ENCODE results near the gene OLFM1. TPM values are rescaled to one million over a fixed set of nuclear protein-coding genes. Genes with fewer than 3 reads are reported as not detected.
A peak's percentile ranks its signal among the peaks of the same experiment; 100 is the strongest.

The OLFM1 gene
- total and polyA plus RNA-seq, 7 donors: 4.8 to 23.1 (median 11.2) TPM

GRCh38 chr9:135078361-135078821, 9.1 kb upstream of the OLFM1 start:
- DNase-seq (no peak), ATAC-seq (no peak)
- H3K9me3 ChIP-seq: no peaks in the 10 kb centered on the region
- intact Hi-C loops (cut with DNase I): no loop called here
- TF ChIP-seq, protein P1, sequence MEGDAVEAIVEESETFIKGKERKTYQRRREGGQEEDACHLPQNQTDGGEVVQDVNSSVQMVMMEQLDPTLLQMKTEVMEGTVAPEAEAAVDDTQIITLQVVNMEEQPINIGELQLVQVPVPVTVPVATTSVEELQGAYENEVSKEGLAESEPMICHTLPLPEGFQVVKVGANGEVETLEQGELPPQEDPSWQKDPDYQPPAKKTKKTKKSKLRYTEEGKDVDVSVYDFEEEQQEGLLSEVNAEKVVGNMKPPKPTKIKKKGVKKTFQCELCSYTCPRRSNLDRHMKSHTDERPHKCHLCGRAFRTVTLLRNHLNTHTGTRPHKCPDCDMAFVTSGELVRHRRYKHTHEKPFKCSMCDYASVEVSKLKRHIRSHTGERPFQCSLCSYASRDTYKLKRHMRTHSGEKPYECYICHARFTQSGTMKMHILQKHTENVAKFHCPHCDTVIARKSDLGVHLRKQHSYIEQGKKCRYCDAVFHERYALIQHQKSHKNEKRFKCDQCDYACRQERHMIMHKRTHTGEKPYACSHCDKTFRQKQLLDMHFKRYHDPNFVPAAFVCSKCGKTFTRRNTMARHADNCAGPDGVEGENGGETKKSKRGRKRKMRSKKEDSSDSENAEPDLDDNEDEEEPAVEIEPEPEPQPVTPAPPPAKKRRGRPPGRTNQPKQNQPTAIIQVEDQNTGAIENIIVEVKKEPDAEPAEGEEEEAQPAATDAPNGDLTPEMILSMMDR (IDR thresholded peaks at IDR 0.05): no peak
- H3K27ac ChIP-seq: no peak overlapping the region
- 69 to 75% (median 73%) methylated on average over 11 of the region's 11 CpGs for WGBS, 3 donors
- no peak overlapping the region for H3K4me3 ChIP-seq
- H3K4me1 ChIP-seq: no peaks in the 10 kb centered on the region
- peaks cover 0 to 50% (median 0%) of the 10 kb centered on the region in 3 donors for H3K27me3 ChIP-seq (ENCODE audit: insufficient read depth in 3 of 3, low read length in 2 of 3)
- no peaks in the 10 kb centered on the region for H3K36me3 ChIP-seq (ENCODE audit: insufficient read depth in 1 of 2, low read depth in 1 of 2)

GRCh38 chr9:135079018-135079417, 8.4 kb upstream of the OLFM1 start:
- TF ChIP-seq, protein P1 (IDR thresholded peaks at IDR 0.05): no peak
- no peak for ATAC-seq
- H3K27ac ChIP-seq: no peak overlapping the region
- H3K36me3 ChIP-seq (ENCODE audit: insufficient read depth in 1 of 2, low read depth in 1 of 2): no peaks in the 10 kb centered on the region
- H3K27me3 ChIP-seq (ENCODE audit: insufficient read depth in 3 of 3, low read length in 2 of 3): peaks cover 0 to 47% (median 0%) of the 10 kb centered on the region in 3 donors
- no peak overlapping the region for H3K4me3 ChIP-seq
- intact Hi-C loops (cut with DNase I): no loop called here
- no peaks in the 10 kb centered on the region for H3K9me3 ChIP-seq
- DNase-seq: no peak
- 79 to 86% (median 81%) methylated on average over 7 of the region's 7 CpGs for WGBS, 3 donors
- no peaks in the 10 kb centered on the region for H3K4me1 ChIP-seq

DNA sequence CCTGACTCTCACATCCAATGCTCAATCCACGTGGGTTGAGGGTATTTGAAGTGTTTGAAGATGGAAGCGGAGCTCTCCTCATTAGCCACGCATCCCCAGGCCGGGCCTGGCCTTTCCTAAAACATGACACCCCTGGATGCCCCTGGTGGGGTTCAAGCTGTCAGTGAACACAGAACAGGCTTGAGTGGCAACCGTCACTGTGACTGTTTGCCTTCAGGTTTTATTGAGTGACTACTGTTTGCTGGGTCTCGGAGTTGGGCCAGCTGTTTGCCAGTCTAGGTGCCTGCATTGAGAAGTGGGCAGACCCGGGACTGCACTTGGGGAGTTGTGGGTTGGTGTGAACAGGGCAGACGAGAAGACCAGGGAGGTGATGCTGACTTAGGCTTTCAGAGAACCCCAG, 7.8 kb upstream of the OLFM1 start:
- no peak for DNase-seq
- peaks cover 0 to 41% (median 0%) of the 10 kb centered on the region in 3 donors for H3K27me3 ChIP-seq (ENCODE audit: insufficient read depth in 3 of 3, low read length in 2 of 3)
- intact Hi-C loops (cut with DNase I): no loop called here
- no peak overlapping the region for H3K27ac ChIP-seq
- no peaks in the 10 kb centered on the region for H3K9me3 ChIP-seq
- TF ChIP-seq, protein P1 (IDR thresholded peaks at IDR 0.05): no peak
- no peaks in the 10 kb centered on the region for H3K4me1 ChIP-seq
- H3K4me3 ChIP-seq: no peak overlapping the region
- 83 to 84% (median 84%) methylated on average over 8 of the region's 8 CpGs for WGBS, 3 donors
- ATAC-seq: no peak
- H3K36me3 ChIP-seq (ENCODE audit: insufficient read depth in 1 of 2, low read depth in 1 of 2): no peaks in the 10 kb centered on the region

GRCh38 chr9:135080286-135081263, 6.9 kb upstream of the OLFM1 start:
- H3K9me3 ChIP-seq: no peaks in the 10 kb centered on the region
- 44 to 59% (median 45%) methylated on average over 26 of the region's 26 CpGs for WGBS, 3 donors
- H3K36me3 ChIP-seq (ENCODE audit: insufficient read depth in 1 of 2, low read depth in 1 of 2): no peaks in the 10 kb centered on the region
- intact Hi-C loops (cut with DNase I): no loop called here
- DNase-seq: no peak
- no peak overlapping the region for H3K27ac ChIP-seq
- no peaks in the 10 kb centered on the region for H3K4me1 ChIP-seq
- peak in 3 of 4 donors; percentile 10 to 64 (median 42) for ATAC-seq
- peaks cover 0 to 32% (median 0%) of the 10 kb centered on the region in 3 donors for H3K27me3 ChIP-seq (ENCODE audit: insufficient read depth in 3 of 3, low read length in 2 of 3)
- TF ChIP-seq, protein P1 (IDR thresholded peaks at IDR 0.05): no peak
- peak overlapping the region; percentile 7 for H3K4me3 ChIP-seq

Data from psoas muscle (tissue), 8 donors.